HepG2 (cell line): ENCODE data around the gene KCNAB1. TPM values are rescaled to one million over a fixed set of nuclear protein-coding genes. Genes with fewer than 3 reads are reported as not detected.

Experiments
- ATAC-seq: fragments of 200-7000 bp; cut with Tn5 transposase; 3 replicates; pipeline ENCODE4 v1.9.1; 2020; ENCODE audit warnings: mild to moderate bottlenecking, moderate library complexity
- BruUV-seq: library from RNA; stranded (reverse); fragments of 400-500 nt; replicated peaks from 2 replicates; lab custom pipeline; 2021; lab: Mats Ljungman, UMichigan
- CTCF ChIA-PET: fragments of 300-600 bp; formaldehyde crosslinking; extraction: SDS; loops from one replicate; lab custom pipeline; 2021; ENCODE audit warnings: low total read pairs, inconsistent platforms, low intra/inter-chr PET ratio; lab: Yijun Ruan, JAX
- POLR2A ChIA-PET: fragments of 350-600 bp; sonication (Branson Sonifier 250); formaldehyde crosslinking; loops from one replicate; lab custom pipeline; 2020; ENCODE audit warnings: antibody characterized with exemption, inconsistent platforms; lab: Yijun Ruan, JAX
- DNase-seq: peaks from one replicate; pipeline ENCODE4 v3.0.0-alpha.2; 2015; ENCODE audit warnings: low spot score
- FAIRE-seq: peaks from 3 replicates; lab custom pipeline; 2011; peaks lifted over from hg19 to GRCh38; lab: Jason Lieb, UNC
- H2AFZ ChIP-seq: one replicate; pipeline ENCODE4 v1.6.1; 2011; ENCODE audit warnings: low read length, inconsistent platforms
- H3K27ac ChIP-seq: fragments of 300-600 bp; 3 replicates; pipeline ENCODE4 v1.8.0; 2011; ENCODE audit warnings: mixed run types, mild to moderate bottlenecking, mixed read lengths, low read length, inconsistent platforms; ENCODE audit not compliant: insufficient read depth; ENCODE audit errors: extremely low read length
- H3K27me3 ChIP-seq, 2 experiments: fragments of 200-600 bp in 1 of 2; 2 replicates in 1 of 2; 3 replicates in 1 of 2; pipeline versions ENCODE4 v1.6.0 to v1.8.0; 2011; ENCODE audit warnings: low read length in 2 of 2, mild to moderate bottlenecking in 2 of 2, moderate library complexity in 2 of 2, inconsistent platforms in 1 of 2; ENCODE audit not compliant: insufficient read depth in 2 of 2, control insufficient read depth in 1 of 2
- H3K36me3 ChIP-seq, 2 experiments: fragments of 200-600 bp in 1 of 2; replicated peaks in 1 of 2; 2 replicates in 1 of 2; 3 replicates in 1 of 2; pipeline versions ENCODE4 v1.5.1 to v1.8.0; 2011; ENCODE audit warnings: low read length in 2 of 2, inconsistent platforms in 1 of 2; ENCODE audit not compliant: insufficient read depth in 2 of 2, control insufficient read depth in 1 of 2
- H3K4me1 ChIP-seq: 2 replicates; pipeline ENCODE4 v1.5.1; 2012; ENCODE audit warnings: low read length, inconsistent platforms; ENCODE audit not compliant: insufficient read depth
- H3K4me2 ChIP-seq: 2 replicates; pipeline ENCODE4 v1.6.0; 2011; ENCODE audit warnings: low read depth, low read length, inconsistent platforms
- H3K4me3 ChIP-seq, 3 experiments: fragments of 200-600 bp in 1 of 3; sonication (generic), shearing (Covaris generic) in 1 of 3; replicated peaks in 1 of 3; 2 replicates each; pipeline ENCODE4 v1.5.1; 2011 to 2016; ENCODE audit warnings: low read length in 3 of 3, inconsistent platforms in 2 of 3, low read depth in 2 of 3, mild to moderate bottlenecking in 2 of 3, control low read depth in 1 of 3, mixed read lengths in 1 of 3; ENCODE audit not compliant: insufficient read depth in 1 of 3
- H3K79me2 ChIP-seq: one replicate; pipeline ENCODE4 v1.6.1; 2011; ENCODE audit warnings: low read length, inconsistent platforms; ENCODE audit not compliant: insufficient read depth
- H3K9ac ChIP-seq: 2 replicates; pipeline ENCODE4 v1.6.0; 2011; ENCODE audit warnings: mild to moderate bottlenecking, low read depth, low read length, inconsistent platforms; ENCODE audit not compliant: insufficient read depth
- H3K9me3 ChIP-seq: 2 replicates; pipeline ENCODE4 v1.5.1; 2012; ENCODE audit warnings: mild to moderate bottlenecking, low read length
- H4K20me1 ChIP-seq: 2 replicates; pipeline ENCODE4 v1.6.0; 2011; ENCODE audit warnings: inconsistent platforms, mild to moderate bottlenecking, low read length, moderate library complexity; ENCODE audit not compliant: insufficient read depth
- ARNT2 ChIP-seq: sonication (generic); formaldehyde crosslinking; IDR thresholded peaks from 2 replicates; pipeline ENCODE4 v1.8.0; 2022; ENCODE audit warnings: mild to moderate bottlenecking, low read depth, missing genetic modification reagents, moderate library complexity
- NFE2L1 ChIP-seq: sonication (generic); formaldehyde crosslinking; IDR thresholded peaks from 2 replicates; pipeline ENCODE4 v1.4.0; 2020; ENCODE audit warnings: missing genetic modification reagents, mild to moderate bottlenecking, borderline replicate concordance
- RFX5 ChIP-seq: IDR thresholded peaks from 2 replicates; pipeline ENCODE4 v1.6.1; 2011; ENCODE audit warnings: low read depth, low read length, improper control_type of control experiment
- TCF7 ChIP-seq: sonication (generic); IDR thresholded peaks from 2 replicates; pipeline ENCODE4 v1.6.1; 2016; ENCODE audit warnings: antibody characterized with exemption, low read depth
- ZBTB1 ChIP-seq: sonication (generic); formaldehyde crosslinking; IDR thresholded peaks from 2 replicates; pipeline ENCODE4 v1.4.0; 2020; ENCODE audit warnings: missing genetic modification reagents, borderline replicate concordance
- ZNF136 ChIP-seq: sonication (generic); formaldehyde crosslinking; IDR thresholded peaks from 2 replicates; pipeline ENCODE4 v1.8.1; 2022; ENCODE audit warnings: low read depth, mild to moderate bottlenecking, moderate library complexity, missing genetic modification reagents
- ZNF143 ChIP-seq: sonication (generic); formaldehyde crosslinking; IDR thresholded peaks from 2 replicates; pipeline ENCODE4 v1.4.0; 2020; ENCODE audit warnings: missing genetic modification reagents
- ZNF282 ChIP-seq: fragments of 450-650 bp; IDR thresholded peaks from 2 replicates; pipeline ENCODE4 v1.6.1; 2018; ENCODE audit not compliant: partially characterized antibody
- ZSCAN29 ChIP-seq: sonication (generic); formaldehyde crosslinking; conservative IDR thresholded peaks from 2 replicates; pipeline ENCODE4 v1.4.0; 2020; ENCODE audit warnings: mild to moderate bottlenecking, missing genetic modification reagents
- WGBS: methylation state at CpG from one replicate; pipeline ENCODE4 v1.1.6; 2017; ENCODE audit warnings: low lambda C conversion rate; 5-methylcytosine and 5-hydroxymethylcytosine counted together
- in situ Hi-C: cut with HindIII; loops from 2 replicates; pipeline ENCODE4 v1.10.0; 2017; ENCODE audit warnings: low pct_unique_long_range_greater_than_20kb; ENCODE audit not compliant: extremely low pct_ligation_motif_present
- intact Hi-C: fragments of 100-400 bp; cut with micrococcal nuclease; formaldehyde crosslinking; loops from one replicate; pipeline ENCODE4 v1.10.0; 2022; ENCODE audit not compliant: unreplicated experiment
- polyA plus RNA-seq, 8 experiments: library from polyadenylated mRNA; depleted of rRNA in 3 of 8; stranded (reverse) in 7 of 8; unstranded in 1 of 8; fragments of >200 nt; fragmentation: Illumina TruSeq in 4 of 8; extraction: Trizol in 4 of 8; gene quantifications; 2 replicates each; pipeline versions ENCODE4 v1.2.1 to v1.2.3, GENCODE V29; 2011 to 2016; ENCODE audit warnings: low read depth in 4 of 8, missing spikeins in 1 of 8, mixed read lengths in 1 of 8; ENCODE audit not compliant: insufficient read depth in 1 of 8
- total RNA-seq, 5 experiments: library from RNA; depleted of rRNA; stranded (reverse); fragments of >200 nt; fragmentation: Illumina TruSeq; extraction: Trizol; gene quantifications; 2 replicates each; pipeline ENCODE4 v1.2.3, GENCODE V29; 2016; ENCODE audit warnings: low read depth in 1 of 5
- TF ChIP-seq, protein P1 (sequence below): sonication (generic); formaldehyde crosslinking; IDR thresholded peaks from 2 replicates; pipeline ENCODE4 v1.4.0; 2020; ENCODE audit warnings: mild to moderate bottlenecking, missing genetic modification reagents
- TF ChIP-seq, protein P2 (sequence below): sonication (generic); formaldehyde crosslinking; IDR thresholded peaks from 2 replicates; pipeline ENCODE4 v1.4.0; 2020; ENCODE audit warnings: mild to moderate bottlenecking, missing genetic modification reagents
- TF ChIP-seq, protein P3 (sequence below): sonication (generic); formaldehyde crosslinking; IDR thresholded peaks from 2 replicates; pipeline ENCODE4 v1.4.0; 2020; ENCODE audit warnings: missing genetic modification reagents

KCNAB1 gene
- total and polyA plus RNA-seq, 2 of the 13 experiments (the other 11 are each of a cell fraction or from before 2014, with no cell fraction given) = not detected

DNA sequence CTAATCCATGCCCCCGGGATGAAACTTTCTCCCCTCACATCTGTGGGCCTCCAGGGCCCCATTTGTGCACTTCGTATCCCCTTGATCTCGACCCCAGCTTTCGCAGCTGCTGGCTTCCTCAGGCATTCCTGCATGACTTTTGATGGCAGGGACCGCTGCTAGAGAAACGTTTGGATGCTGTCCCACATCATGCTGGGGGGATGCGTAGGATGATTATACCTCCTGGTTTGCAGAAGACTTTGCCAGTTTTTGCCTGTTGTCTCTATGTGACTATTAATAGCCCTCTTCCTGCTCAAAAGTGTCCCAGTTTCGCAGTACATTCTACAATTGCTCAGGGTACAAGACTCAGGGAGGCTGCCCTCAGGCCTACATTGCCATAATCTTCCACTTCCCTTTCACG lies 10.4 kb upstream of the KCNAB1 start (continued):
- no peak for TF ChIP-seq TCF7
- TF ChIP-seq ARNT2 (CRISPR knock-in tag) = no peak
- TF ChIP-seq, all 625 proteins: peak for 0

DNA sequence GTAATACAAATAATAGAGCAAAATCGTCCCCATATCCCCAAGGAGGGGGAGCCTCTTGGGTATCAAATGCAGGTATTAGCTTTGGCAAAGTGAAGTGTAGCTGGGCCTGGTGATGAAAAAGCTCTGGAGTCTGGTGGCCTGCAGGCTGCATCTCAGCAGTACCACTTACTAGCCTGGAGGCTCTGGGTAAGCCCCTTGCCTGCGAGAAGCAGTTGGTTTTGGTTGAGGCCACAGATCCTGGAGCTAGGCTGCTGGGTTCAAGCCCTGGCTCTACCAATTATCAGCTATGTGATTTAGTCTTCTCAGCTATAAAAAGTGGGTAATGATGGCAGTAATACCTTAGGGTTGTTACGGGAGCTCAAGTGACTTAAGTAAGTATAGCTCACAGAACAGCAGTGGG lies 6.1 kb downstream of the KCNAB1 start:
- no peaks in the 10 kb centered on the region for H3K9me3 ChIP-seq
- intact Hi-C loops = no loop called here
- 0% methylated on average over 3 of the region's 3 CpGs for WGBS
- in situ Hi-C loops = no loop called here
- H3K79me2 ChIP-seq = no peaks in the 10 kb centered on the region
- no peaks in the 10 kb centered on the region for H3K27me3 ChIP-seq
- ChIA-PET CTCF (no interaction called here), POLR2A (no interaction called here)
- no peak overlapping the region for H3K4me3 ChIP-seq
- ATAC-seq (no peak), DNase-seq (no peak), FAIRE-seq (no peak)
- H3K4me2 ChIP-seq = no peak overlapping the region
- BruUV-seq = no TSS peak
- no peak overlapping the region for H3K9ac ChIP-seq
- H3K36me3 ChIP-seq = no peaks in the 10 kb centered on the region
- no peak overlapping the region for H2AFZ ChIP-seq
- no peak overlapping the region for H3K27ac ChIP-seq
- H3K4me1 ChIP-seq = no peaks in the 10 kb centered on the region
- no peaks in the 10 kb centered on the region for H4K20me1 ChIP-seq
- TF ChIP-seq ZNF143 (no peak), ZSCAN29 (CRISPR knock-in tag) (no peak), RFX5 (no peak), NFE2L1 (CRISPR knock-in tag) (no peak), ZNF136 (no peak), ZNF282 (no peak), ZBTB1 (CRISPR knock-in tag) (no peak)
- TF ChIP-seq, protein P1, sequence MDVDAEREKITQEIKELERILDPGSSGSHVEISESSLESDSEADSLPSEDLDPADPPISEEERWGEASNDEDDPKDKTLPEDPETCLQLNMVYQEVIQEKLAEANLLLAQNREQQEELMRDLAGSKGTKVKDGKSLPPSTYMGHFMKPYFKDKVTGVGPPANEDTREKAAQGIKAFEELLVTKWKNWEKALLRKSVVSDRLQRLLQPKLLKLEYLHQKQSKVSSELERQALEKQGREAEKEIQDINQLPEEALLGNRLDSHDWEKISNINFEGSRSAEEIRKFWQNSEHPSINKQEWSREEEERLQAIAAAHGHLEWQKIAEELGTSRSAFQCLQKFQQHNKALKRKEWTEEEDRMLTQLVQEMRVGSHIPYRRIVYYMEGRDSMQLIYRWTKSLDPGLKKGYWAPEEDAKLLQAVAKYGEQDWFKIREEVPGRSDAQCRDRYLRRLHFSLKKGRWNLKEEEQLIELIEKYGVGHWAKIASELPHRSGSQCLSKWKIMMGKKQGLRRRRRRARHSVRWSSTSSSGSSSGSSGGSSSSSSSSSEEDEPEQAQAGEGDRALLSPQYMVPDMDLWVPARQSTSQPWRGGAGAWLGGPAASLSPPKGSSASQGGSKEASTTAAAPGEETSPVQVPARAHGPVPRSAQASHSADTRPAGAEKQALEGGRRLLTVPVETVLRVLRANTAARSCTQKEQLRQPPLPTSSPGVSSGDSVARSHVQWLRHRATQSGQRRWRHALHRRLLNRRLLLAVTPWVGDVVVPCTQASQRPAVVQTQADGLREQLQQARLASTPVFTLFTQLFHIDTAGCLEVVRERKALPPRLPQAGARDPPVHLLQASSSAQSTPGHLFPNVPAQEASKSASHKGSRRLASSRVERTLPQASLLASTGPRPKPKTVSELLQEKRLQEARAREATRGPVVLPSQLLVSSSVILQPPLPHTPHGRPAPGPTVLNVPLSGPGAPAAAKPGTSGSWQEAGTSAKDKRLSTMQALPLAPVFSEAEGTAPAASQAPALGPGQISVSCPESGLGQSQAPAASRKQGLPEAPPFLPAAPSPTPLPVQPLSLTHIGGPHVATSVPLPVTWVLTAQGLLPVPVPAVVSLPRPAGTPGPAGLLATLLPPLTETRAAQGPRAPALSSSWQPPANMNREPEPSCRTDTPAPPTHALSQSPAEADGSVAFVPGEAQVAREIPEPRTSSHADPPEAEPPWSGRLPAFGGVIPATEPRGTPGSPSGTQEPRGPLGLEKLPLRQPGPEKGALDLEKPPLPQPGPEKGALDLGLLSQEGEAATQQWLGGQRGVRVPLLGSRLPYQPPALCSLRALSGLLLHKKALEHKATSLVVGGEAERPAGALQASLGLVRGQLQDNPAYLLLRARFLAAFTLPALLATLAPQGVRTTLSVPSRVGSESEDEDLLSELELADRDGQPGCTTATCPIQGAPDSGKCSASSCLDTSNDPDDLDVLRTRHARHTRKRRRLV = no peak
- TF ChIP-seq, protein P2, sequence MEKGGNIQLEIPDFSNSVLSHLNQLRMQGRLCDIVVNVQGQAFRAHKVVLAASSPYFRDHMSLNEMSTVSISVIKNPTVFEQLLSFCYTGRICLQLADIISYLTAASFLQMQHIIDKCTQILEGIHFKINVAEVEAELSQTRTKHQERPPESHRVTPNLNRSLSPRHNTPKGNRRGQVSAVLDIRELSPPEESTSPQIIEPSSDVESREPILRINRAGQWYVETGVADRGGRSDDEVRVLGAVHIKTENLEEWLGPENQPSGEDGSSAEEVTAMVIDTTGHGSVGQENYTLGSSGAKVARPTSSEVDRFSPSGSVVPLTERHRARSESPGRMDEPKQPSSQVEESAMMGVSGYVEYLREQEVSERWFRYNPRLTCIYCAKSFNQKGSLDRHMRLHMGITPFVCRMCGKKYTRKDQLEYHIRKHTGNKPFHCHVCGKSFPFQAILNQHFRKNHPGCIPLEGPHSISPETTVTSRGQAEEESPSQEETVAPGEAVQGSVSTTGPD (CRISPR knock-in tag) = no peak
- TF ChIP-seq, protein P3, sequence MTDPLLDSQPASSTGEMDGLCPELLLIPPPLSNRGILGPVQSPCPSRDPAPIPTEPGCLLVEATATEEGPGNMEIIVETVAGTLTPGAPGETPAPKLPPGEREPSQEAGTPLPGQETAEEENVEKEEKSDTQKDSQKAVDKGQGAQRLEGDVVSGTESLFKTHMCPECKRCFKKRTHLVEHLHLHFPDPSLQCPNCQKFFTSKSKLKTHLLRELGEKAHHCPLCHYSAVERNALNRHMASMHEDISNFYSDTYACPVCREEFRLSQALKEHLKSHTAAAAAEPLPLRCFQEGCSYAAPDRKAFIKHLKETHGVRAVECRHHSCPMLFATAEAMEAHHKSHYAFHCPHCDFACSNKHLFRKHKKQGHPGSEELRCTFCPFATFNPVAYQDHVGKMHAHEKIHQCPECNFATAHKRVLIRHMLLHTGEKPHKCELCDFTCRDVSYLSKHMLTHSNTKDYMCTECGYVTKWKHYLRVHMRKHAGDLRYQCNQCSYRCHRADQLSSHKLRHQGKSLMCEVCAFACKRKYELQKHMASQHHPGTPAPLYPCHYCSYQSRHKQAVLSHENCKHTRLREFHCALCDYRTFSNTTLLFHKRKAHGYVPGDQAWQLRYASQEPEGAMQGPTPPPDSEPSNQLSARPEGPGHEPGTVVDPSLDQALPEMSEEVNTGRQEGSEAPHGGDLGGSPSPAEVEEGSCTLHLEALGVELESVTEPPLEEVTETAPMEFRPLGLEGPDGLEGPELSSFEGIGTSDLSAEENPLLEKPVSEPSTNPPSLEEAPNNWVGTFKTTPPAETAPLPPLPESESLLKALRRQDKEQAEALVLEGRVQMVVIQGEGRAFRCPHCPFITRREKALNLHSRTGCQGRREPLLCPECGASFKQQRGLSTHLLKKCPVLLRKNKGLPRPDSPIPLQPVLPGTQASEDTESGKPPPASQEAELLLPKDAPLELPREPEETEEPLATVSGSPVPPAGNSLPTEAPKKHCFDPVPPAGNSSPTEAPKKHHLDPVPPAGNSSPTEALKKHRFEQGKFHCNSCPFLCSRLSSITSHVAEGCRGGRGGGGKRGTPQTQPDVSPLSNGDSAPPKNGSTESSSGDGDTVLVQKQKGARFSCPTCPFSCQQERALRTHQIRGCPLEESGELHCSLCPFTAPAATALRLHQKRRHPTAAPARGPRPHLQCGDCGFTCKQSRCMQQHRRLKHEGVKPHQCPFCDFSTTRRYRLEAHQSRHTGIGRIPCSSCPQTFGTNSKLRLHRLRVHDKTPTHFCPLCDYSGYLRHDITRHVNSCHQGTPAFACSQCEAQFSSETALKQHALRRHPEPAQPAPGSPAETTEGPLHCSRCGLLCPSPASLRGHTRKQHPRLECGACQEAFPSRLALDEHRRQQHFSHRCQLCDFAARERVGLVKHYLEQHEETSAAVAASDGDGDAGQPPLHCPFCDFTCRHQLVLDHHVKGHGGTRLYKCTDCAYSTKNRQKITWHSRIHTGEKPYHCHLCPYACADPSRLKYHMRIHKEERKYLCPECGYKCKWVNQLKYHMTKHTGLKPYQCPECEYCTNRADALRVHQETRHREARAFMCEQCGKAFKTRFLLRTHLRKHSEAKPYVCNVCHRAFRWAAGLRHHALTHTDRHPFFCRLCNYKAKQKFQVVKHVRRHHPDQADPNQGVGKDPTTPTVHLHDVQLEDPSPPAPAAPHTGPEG (CRISPR knock-in tag) = no peak
